ENCODE data around the gene ANKS1B.
"Not testable (repeated sequence)": the region's sequence is repeated elsewhere in the genome, so short reads cannot be mapped to it uniquely, and the experiment has no call there.

ANKS1B gene

GRCh38 chr12:98895086-98895651 lies 1089.6 kb downstream of the ANKS1B start:
- no peak for DNase-seq

GRCh38 chr12:98894412-98895085 lies 1090.2 kb downstream of the ANKS1B start:
- DNase-seq = no peak

- DNase-seq = no peak
Measured at GRCh38 chr12:98893675-98894411, 1090.9 kb downstream of the ANKS1B start.

GRCh38 chr12:98893126-98893674 lies 1091.5 kb downstream of the ANKS1B start:
- DNase-seq = no peak

- DNase-seq = no peak
Measured at GRCh38 chr12:98885778-98886177, 1099.0 kb downstream of the ANKS1B start.

GRCh38 chr12:98883231-98883630 lies 1101.5 kb downstream of the ANKS1B start:
- DNase-seq = no peak

- no peak for DNase-seq
Measured at GRCh38 chr12:98882526-98882925, 1102.2 kb downstream of the ANKS1B start.

GRCh38 chr12:98873776-98874175 lies 1111.0 kb downstream of the ANKS1B start:
- no peak for DNase-seq

GRCh38 chr12:98870504-98870903 lies 1114.2 kb downstream of the ANKS1B start:
- DNase-seq = no peak

- DNase-seq = no peak
Measured at GRCh38 chr12:98869886-98870503, 1114.7 kb downstream of the ANKS1B start.

- no peak for DNase-seq
Measured at GRCh38 chr12:98868538-98868937, 1116.2 kb downstream of the ANKS1B start.

- no peak for DNase-seq
Measured at GRCh38 chr12:98868076-98868475, 1116.7 kb downstream of the ANKS1B start.

- DNase-seq = no peak
Measured at GRCh38 chr12:98864363-98864762, 1120.4 kb downstream of the ANKS1B start.

- DNase-seq = peak; percentile 18
Measured at GRCh38 chr12:98863167-98863566, 1121.6 kb downstream of the ANKS1B start.

GRCh38 chr12:98861251-98861650 lies 1123.5 kb downstream of the ANKS1B start:
- no peak for DNase-seq

GRCh38 chr12:98856897-98857540 lies 1127.7 kb downstream of the ANKS1B start:
- DNase-seq = no peak

- DNase-seq = no peak
Measured at GRCh38 chr12:98852181-98852580, 1132.6 kb downstream of the ANKS1B start.

- DNase-seq = no peak
Measured at GRCh38 chr12:98847242-98847641, 1137.5 kb downstream of the ANKS1B start.

- DNase-seq = no peak
Measured at GRCh38 chr12:98845957-98846356, 1138.8 kb downstream of the ANKS1B start.

- no peak for DNase-seq
Measured at GRCh38 chr12:98840325-98840724, 1144.4 kb downstream of the ANKS1B start.

- no peak for DNase-seq
Measured at GRCh38 chr12:98838231-98838647, 1146.5 kb downstream of the ANKS1B start.

GRCh38 chr12:98837134-98837752 lies 1147.5 kb downstream of the ANKS1B start:
- not testable (repeated sequence) for DNase-seq
